Measurements from ENCODE around the gene YIF1A.

GRCh38 chr11:66259225-66259624, 29.7 kb downstream of the YIF1A start:
- TF ChIP-seq TAF1 (IDR thresholded peaks at IDR 0.05; ENCODE audit: borderline replicate concordance, low read depth, low read length), result no peak
- TF ChIP-seq POLR2A (IDR thresholded peaks at IDR 0.05; ENCODE audit: low read depth, low read length), result no peak

Data from GM12892 (cell line).